Measurements from ENCODE around the gene RNF121.
"Not testable (repeated sequence)": the region's sequence is repeated elsewhere in the genome, so short reads cannot be mapped to it uniquely, and the experiment has no call there.

The RNF121 gene

DNA sequence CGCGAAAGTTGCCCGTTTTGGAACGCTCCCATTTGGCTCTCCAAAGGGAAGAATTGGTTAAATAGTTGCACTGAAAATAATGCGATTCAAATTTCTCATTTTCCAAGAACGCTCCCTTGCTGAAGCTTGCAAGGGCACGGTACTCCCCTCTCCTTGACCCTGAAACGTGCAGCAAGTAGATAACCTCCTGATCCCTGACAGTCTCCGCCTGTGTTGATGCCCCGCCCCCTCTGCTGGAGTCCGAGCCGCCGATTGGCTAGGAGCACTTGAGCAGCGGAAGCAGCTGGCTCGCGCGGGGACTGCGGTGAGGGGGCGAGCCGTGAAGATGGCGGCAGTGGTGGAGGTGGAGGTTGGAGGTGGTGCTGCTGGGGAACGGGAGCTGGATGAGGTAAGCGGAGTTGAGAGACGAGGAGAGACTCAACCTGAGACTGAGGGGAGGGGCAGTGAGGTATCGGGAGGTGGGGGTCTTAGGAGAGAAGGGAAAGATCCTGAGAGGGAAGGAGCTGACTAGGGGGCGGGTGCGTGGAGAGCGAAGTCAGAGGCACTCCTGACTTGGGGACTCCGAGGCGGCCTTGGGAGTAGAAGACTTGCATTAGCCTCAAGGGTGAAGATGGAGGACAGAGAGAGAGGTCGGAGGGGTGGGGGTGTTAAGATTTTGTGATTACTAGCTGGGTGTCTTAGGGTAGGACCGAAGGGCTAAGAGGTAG is at the start of gene RNF121:
RNF121 (plus strand) TSS at position 310 of the 707 bp plus-strand sequence; CDS start at position 326, 16 bp downstream.
- TF ChIP-seq, protein P1, sequence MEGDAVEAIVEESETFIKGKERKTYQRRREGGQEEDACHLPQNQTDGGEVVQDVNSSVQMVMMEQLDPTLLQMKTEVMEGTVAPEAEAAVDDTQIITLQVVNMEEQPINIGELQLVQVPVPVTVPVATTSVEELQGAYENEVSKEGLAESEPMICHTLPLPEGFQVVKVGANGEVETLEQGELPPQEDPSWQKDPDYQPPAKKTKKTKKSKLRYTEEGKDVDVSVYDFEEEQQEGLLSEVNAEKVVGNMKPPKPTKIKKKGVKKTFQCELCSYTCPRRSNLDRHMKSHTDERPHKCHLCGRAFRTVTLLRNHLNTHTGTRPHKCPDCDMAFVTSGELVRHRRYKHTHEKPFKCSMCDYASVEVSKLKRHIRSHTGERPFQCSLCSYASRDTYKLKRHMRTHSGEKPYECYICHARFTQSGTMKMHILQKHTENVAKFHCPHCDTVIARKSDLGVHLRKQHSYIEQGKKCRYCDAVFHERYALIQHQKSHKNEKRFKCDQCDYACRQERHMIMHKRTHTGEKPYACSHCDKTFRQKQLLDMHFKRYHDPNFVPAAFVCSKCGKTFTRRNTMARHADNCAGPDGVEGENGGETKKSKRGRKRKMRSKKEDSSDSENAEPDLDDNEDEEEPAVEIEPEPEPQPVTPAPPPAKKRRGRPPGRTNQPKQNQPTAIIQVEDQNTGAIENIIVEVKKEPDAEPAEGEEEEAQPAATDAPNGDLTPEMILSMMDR (IDR thresholded peaks at IDR 0.05; ENCODE audit: low read depth, low read length, missing control alignments) = no peak
- DNase-seq (ENCODE audit: low read depth) = peak; percentile 89
- H3K4me3 ChIP-seq (ENCODE audit: low read depth, low read length) = peak within 1 kb of the TSS; percentile 89

DNA sequence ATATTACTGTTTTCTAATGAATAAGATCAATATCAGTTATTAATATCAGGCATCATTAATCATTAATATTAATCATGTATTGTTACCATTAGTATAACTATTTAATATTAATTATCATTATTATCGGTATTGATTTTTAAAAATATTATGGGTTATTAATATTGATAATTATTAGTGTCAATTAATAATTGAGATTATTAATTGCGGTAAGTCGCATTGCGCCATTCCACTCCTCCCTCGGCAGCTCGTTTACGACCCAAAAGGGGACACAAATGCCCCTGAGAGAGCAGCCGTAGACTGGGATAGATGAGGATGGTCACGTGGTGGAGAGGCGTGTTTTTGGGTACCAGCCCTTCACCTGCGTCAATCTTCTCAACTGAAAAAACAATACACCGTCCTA is 43.0 kb upstream of the RNF121 start:
- not testable (repeated sequence) for H3K4me3 ChIP-seq (ENCODE audit: low read depth, low read length); DNase-seq (ENCODE audit: low read depth)

DNA sequence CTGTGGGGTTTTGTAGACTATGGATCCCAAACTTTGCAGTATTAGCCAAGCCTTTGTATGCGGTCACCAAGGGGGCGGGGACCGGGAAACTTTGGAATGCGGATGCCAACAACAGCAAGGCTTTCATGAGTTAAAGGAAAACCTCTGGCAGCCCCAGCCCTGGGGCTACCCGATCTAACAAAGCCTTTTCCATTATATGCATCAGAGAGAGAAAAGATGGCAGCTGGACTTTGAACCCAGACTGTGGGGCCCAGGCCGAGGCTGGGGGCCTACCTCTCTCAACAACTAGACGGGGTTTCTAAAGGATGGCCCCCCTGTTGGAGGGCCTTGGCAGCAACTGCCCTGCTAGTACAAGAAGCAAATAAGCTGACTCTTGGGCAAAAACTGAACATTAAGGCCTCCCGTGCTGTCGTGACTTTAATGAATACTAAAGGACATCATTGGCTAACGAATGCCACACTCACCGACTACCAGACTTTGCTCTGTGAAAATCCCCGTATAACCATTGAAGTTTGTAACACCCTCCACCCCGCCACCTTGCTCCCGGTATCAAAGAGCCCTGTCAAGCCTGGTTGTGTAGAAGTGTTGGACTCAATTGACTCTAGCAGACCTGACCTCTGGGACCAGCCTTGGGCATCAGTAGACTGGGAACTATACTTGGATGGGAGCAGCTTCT is 40.4 kb upstream of the RNF121 start:
- H3K4me3 ChIP-seq (ENCODE audit: low read depth, low read length); DNase-seq (ENCODE audit: low read depth): not testable (repeated sequence)

DNA sequence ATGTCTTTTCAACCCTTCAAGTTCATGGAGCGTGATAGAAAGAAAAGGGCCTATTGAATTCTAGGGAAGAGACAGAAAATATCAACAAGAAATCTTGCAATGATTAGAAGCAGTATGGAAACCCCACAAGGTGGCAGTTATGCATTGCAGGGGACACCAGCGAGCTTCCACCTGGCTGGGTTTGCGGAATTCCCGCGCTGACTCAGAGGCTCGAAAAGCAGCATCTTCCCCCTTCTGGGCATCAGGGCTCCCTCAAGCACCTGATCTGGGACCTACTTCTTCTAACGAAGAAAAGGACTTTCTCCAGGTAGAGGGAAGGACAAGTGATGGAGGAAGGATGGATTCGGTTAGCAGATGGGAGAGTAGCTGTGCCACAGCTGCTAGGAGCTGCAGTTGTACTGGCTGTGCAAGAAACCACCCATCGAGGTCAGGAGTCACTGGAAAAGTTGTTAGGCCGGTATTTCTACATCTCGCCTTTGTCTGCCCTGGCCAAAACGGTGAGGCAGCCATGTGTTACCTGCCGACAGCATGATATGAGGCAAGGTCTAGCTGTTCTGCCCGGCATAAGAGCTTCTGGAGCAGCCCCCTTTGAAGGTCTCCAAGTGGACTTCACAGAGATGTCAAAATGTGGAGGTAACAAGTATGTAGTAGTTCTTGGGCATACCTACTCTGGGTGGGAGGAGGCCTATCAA is 39.5 kb upstream of the RNF121 start:
- DNase-seq (ENCODE audit: low read depth); H3K4me3 ChIP-seq (ENCODE audit: low read depth, low read length): not testable (repeated sequence)

DNA sequence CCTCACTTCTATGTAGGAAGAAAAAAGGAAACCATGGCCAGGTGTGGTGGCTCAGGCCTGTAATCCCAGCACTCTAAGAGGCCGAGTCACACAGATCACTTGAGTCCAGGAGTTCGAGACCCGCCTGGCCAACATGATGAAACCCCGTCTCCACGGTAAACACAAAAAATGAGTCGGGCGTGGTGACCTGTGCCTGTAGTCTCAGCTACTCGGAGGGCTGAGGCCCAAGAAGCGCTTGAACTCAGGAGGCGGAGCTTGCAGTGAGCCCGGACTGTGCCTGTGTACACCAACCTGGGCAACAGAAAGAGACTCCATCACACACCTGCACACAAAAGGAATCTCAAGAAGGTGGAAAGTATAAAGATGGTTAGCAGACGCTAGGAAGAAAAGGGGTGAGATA is 32.9 kb upstream of the RNF121 start:
- H3K4me3 ChIP-seq (ENCODE audit: low read depth, low read length) = no peak overlapping the region
- DNase-seq (ENCODE audit: low read depth) = no peak
- TF ChIP-seq, protein P1 (IDR thresholded peaks at IDR 0.05; ENCODE audit: low read depth, low read length, missing control alignments) = no peak

DNA sequence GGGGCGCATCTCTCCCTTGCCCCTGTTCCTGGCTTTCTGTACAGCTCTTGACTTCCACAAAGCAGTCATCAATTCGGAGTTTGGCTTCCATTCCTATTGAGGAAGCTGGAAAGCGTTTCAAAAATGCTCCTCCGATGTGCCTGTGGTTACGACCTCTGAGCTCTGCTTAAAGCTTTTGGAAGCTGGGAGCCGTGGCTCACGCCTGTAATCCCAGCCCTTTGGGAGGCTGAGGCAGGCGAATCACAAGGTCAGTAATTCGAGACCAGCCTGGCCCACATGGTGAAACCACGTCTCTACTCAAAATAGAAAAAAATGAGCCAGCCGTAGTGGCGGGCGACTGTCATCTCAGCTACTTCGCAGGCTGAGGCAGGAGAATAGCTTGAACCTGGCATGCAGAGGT is 27.7 kb upstream of the RNF121 start:
- not testable (repeated sequence) for H3K4me3 ChIP-seq (ENCODE audit: low read depth, low read length); DNase-seq (ENCODE audit: low read depth)

DNA sequence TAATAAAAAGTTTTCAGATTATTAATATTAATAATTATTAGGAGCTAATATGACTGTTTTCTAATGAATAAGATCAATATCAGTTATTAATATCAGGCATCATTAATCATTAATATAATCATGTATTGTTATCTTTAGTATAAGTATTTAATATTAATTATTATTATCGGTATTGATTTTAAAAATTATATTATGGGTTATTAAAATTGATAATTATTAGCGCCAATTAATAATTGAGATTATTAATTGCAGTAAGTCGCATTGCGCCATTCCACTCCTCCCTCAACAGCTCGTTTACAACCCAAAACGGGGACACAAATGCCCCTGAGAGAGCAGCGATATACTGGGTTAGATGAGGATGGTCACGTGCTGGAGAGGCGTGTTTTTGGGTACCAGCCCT is 20.6 kb upstream of the RNF121 start:
- TF ChIP-seq, protein P1 (IDR thresholded peaks at IDR 0.05; ENCODE audit: low read depth, low read length, missing control alignments) = no peak
- H3K4me3 ChIP-seq (ENCODE audit: low read depth, low read length) = no peak overlapping the region
- DNase-seq (ENCODE audit: low read depth) = no peak

DNA sequence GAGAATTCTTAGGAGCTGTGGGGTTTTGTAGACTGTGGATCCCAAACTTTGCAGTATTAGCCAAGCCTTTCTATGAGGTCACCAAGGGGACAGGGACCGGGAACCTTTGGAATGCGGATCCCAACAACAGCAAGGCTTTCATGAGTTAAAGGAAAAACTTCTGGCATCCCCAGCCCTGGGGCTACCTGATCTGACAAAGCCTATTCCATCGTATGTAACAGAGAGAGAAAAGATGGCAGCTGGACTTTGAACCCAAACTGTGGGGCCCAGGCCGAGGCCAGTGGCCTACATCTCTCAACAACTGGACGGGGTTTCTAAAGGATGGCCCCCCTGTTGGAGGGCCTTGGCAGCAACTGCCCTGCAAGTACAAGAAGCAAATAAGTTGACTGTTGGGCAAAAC is 18.1 kb upstream of the RNF121 start:
- H3K4me3 ChIP-seq (ENCODE audit: low read depth, low read length); DNase-seq (ENCODE audit: low read depth): not testable (repeated sequence)

DNA sequence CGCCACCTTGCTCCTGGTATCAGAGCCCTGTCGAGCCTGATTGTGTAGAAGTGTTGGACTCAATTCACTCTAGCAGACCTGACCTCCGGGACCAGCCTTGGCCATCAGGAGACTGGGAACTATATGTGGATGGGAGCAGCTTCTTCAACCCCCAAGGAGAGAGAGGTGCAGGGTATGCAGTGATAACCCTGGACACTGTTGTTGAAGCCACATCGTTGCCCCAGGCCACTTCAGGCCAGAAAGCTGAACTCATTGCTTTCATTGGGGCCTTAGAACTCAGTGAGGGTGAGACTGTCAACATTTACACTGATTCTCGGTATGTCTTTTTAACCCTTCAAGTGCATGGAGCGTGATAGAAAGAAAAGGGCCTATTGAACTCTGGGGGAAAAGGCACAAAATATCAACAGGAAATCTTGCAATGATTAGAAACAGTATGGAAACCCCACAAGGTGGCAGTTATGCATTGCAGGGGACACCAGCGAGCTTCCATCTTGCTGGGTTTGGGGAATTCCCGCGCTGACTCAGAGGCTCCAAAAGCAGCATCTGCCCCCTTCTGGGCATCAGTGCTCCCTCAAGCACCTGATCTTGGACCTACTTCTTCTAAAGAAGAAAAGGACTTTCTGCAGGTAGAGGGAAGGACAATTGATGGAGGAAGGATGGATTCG is 17.4 kb upstream of the RNF121 start:
- DNase-seq (ENCODE audit: low read depth); H3K4me3 ChIP-seq (ENCODE audit: low read depth, low read length): not testable (repeated sequence)

DNA sequence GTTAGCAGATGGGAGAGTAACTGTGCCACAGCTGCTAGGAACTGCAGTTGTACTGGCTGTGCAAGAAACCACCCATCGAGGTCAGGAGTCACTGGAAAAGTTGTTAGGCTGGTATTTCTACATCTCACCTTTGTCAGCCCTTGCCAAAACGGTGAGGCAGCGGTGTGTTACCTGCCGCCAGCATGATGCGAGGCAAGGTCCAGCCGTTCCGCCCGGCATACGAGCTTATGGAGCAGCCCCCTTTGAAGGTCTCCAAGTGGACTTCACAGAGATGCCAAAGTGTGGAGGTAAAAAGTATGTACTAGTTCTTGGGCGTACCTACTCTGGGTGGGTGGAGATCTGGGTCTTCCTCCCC is 16.9 kb upstream of the RNF121 start:
- not testable (repeated sequence) for H3K4me3 ChIP-seq (ENCODE audit: low read depth, low read length); DNase-seq (ENCODE audit: low read depth)

More for the DNA sequence above, 17.4 kb upstream of the RNF121 start:
- TF ChIP-seq, protein P1 (IDR thresholded peaks at IDR 0.05; ENCODE audit: low read depth, low read length, missing control alignments) = peak; percentile 39
